OCI-LY1 (cell line): ENCODE data around the gene GRIN2A.

ENCODE experiments used
- H2AFZ ChIP-seq: fragments of 200-600 bp; sonication (generic), shearing (Covaris generic); 2 replicates; pipeline ENCODE4 v1.6.0; 2014; ENCODE audit warnings: antibody characterized with exemption, mild to moderate bottlenecking, low read length
- H3F3A ChIP-seq: fragments of 200-600 bp; sonication (generic), shearing (Covaris generic); 2 replicates; pipeline ENCODE4 v1.6.0; 2014; ENCODE audit warnings: mild to moderate bottlenecking, antibody characterized with exemption, low read length, moderate library complexity; ENCODE audit not compliant: insufficient read depth
- H3K27ac ChIP-seq: fragments of 200-600 bp; sonication (generic); 2 replicates; pipeline ENCODE4 v1.5.1; 2014; ENCODE audit warnings: low read length, mixed run types, mild to moderate bottlenecking, low read depth; ENCODE audit not compliant: poor library complexity, severe bottlenecking
- H3K27me3 ChIP-seq: fragments of 200-600 bp; sonication (generic); 2 replicates; pipeline ENCODE4 v1.6.0; 2014; ENCODE audit warnings: antibody characterized with exemption, mild to moderate bottlenecking, low read length, moderate library complexity; ENCODE audit not compliant: insufficient read depth
- H3K36me3 ChIP-seq: fragments of 200-600 bp; sonication (generic); 2 replicates; pipeline ENCODE4 v1.6.1; 2014; ENCODE audit warnings: mild to moderate bottlenecking, antibody characterized with exemption, low read length, moderate library complexity, mixed read lengths; ENCODE audit not compliant: insufficient read depth
- H3K4me1 ChIP-seq: fragments of 200-600 bp; sonication (generic); 2 replicates; pipeline ENCODE4 v1.5.1; 2014; ENCODE audit warnings: mild to moderate bottlenecking, low read length, moderate library complexity; ENCODE audit not compliant: insufficient read depth, severe bottlenecking
- H3K4me2 ChIP-seq: fragments of 200-600 bp; sonication (generic), shearing (Covaris generic); 2 replicates; pipeline ENCODE4 v1.6.1; 2014; ENCODE audit warnings: low read length
- H3K4me3 ChIP-seq: fragments of 200-600 bp; sonication (generic); 2 replicates; pipeline ENCODE4 v1.5.1; 2014; ENCODE audit warnings: low read length, low read depth, mild to moderate bottlenecking, mixed read lengths; ENCODE audit not compliant: poor library complexity, severe bottlenecking
- H3K79me2 ChIP-seq: fragments of 200-600 bp; shearing (Covaris generic); 2 replicates; pipeline ENCODE4 v1.6.1; 2016; ENCODE audit warnings: mixed run types, low read length, mixed read lengths; ENCODE audit not compliant: insufficient read depth
- H3K9ac ChIP-seq: fragments of 200-600 bp; sonication (generic), shearing (Covaris generic); 2 replicates; pipeline ENCODE4 v1.6.1; 2014; ENCODE audit warnings: mild to moderate bottlenecking, low read length, mixed read lengths
- H3K9me2 ChIP-seq: fragments of 200-600 bp; sonication (generic), shearing (Covaris generic); 2 replicates; pipeline ENCODE4 v1.6.1; 2014; ENCODE audit warnings: low read depth, mild to moderate bottlenecking, low read length, mixed read lengths
- H3K9me3 ChIP-seq: fragments of 200-600 bp; shearing (Covaris generic); 2 replicates; pipeline ENCODE4 v1.6.1; 2014; ENCODE audit warnings: low read length, mixed read lengths
- H4K20me1 ChIP-seq: fragments of 200-600 bp; sonication (generic), shearing (Covaris generic); 2 replicates; pipeline ENCODE4 v1.6.0; 2016; ENCODE audit warnings: mild to moderate bottlenecking, low read length; ENCODE audit not compliant: insufficient read depth
- EZH2 ChIP-seq: fragments of 200-600 bp; sonication (generic), shearing (Covaris generic); IDR thresholded peaks from 2 replicates; pipeline ENCODE4 v1.8.0; 2017; ENCODE audit warnings: borderline replicate concordance, mixed run types, mild to moderate bottlenecking, antibody characterized with exemption, low read length, moderate library complexity, mixed read lengths
- TF ChIP-seq, protein P1 (sequence below): fragments of 200-600 bp; sonication (generic), shearing (Covaris generic); IDR thresholded peaks from 2 replicates; pipeline ENCODE4 v1.5.1; 2017; ENCODE audit warnings: mild to moderate bottlenecking, antibody characterized with exemption, low read length, moderate library complexity, mixed read lengths

The GRIN2A gene

DNA sequence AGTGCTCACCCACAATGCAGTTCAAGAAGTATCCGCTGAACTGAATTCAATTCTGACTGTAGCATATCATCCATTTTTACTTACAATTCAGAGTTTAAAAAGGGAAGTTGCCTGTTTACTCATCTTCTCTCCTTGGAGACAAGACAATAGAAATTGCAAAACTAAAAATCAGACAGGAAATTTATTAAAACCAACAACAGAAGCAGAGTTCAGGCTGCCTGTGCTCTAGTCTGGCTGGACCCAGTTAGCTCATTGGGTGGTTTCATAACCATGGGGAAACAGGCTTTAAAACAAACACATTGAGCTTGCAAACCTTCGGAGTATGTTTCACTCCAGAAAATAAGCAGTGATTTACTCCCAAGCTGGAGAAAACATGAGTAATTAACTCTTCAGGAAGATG is 321.4 kb downstream of the GRIN2A start:
- H4K20me1 ChIP-seq: no peaks in the 10 kb centered on the region
- TF ChIP-seq EZH2: no peak
- TF ChIP-seq, protein P1, sequence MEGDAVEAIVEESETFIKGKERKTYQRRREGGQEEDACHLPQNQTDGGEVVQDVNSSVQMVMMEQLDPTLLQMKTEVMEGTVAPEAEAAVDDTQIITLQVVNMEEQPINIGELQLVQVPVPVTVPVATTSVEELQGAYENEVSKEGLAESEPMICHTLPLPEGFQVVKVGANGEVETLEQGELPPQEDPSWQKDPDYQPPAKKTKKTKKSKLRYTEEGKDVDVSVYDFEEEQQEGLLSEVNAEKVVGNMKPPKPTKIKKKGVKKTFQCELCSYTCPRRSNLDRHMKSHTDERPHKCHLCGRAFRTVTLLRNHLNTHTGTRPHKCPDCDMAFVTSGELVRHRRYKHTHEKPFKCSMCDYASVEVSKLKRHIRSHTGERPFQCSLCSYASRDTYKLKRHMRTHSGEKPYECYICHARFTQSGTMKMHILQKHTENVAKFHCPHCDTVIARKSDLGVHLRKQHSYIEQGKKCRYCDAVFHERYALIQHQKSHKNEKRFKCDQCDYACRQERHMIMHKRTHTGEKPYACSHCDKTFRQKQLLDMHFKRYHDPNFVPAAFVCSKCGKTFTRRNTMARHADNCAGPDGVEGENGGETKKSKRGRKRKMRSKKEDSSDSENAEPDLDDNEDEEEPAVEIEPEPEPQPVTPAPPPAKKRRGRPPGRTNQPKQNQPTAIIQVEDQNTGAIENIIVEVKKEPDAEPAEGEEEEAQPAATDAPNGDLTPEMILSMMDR: no peak
- H3K4me1 ChIP-seq: no peaks in the 10 kb centered on the region
- H3K9me2 ChIP-seq: no peaks in the 10 kb centered on the region
- no peak overlapping the region for H3K4me2 ChIP-seq
- H3K4me3 ChIP-seq: no peak overlapping the region
- no peak overlapping the region for H2AFZ ChIP-seq
- no peaks in the 10 kb centered on the region for H3K9me3 ChIP-seq
- no peaks in the 10 kb centered on the region for H3K27me3 ChIP-seq
- H3F3A ChIP-seq: no peaks in the 10 kb centered on the region
- no peak overlapping the region for H3K9ac ChIP-seq
- no peak overlapping the region for H3K27ac ChIP-seq
- H3K36me3 ChIP-seq: no peaks in the 10 kb centered on the region
- H3K79me2 ChIP-seq: no peaks in the 10 kb centered on the region

DNA sequence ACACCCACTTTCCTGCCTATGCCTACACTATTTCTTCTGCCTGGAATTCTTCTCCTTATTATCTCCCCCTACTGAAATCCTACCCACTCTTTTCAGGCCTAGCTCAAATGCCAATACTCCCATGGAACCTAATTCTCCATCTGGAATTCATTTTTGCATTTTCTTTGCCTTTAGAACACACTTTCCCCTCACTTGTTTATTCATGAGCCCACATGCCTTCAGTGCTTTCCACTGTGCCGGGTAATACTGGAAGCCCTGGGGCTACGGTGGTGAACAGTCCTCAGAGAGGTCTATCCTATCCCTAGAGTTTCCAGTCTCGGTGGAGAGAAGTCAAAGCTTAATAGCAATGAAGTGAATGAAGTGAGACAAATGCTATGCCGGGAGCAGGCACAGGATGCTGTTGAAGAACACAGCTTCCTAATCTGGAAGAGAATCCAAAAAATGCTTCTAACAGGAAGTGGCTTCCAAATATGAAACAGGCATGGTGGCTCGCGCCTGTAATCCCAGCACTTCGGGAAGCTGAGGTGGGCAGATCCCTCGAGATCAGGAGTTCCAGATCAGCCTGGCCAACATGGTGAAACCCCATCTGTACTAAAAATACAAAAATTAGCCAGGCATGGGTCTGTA is 322.4 kb downstream of the GRIN2A start:
- H2AFZ ChIP-seq: no peak overlapping the region
- no peak overlapping the region for H3K4me2 ChIP-seq
- H3K9me2 ChIP-seq: no peaks in the 10 kb centered on the region

DNA sequence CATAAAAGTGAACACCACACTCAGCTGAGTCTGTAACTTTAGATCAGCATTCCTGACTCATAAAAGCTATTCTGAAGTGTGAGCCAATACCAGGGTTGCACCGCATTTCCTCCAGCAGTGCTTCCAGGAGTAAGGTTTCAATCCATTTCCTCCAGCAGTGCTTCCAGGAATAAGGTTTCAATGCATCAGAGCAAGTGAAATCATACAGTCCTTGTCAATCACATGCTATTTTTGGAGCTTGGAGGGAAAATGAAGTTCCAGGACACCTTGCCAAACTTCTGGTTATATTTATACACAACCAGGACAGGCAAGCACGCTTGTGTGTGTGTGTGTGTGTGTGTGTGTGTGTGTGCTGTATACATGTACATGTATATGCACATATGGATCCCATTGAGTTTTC is 327.6 kb downstream of the GRIN2A start:
- no peak overlapping the region for H3K27ac ChIP-seq
- no peak overlapping the region for H2AFZ ChIP-seq
- no peaks in the 10 kb centered on the region for H3K9me2 ChIP-seq
- H3K36me3 ChIP-seq: no peaks in the 10 kb centered on the region
- H3F3A ChIP-seq: no peaks in the 10 kb centered on the region
- H3K27me3 ChIP-seq: no peaks in the 10 kb centered on the region
- H3K4me1 ChIP-seq: no peaks in the 10 kb centered on the region
- H3K4me2 ChIP-seq: no peak overlapping the region
- no peak for TF ChIP-seq EZH2
- TF ChIP-seq, protein P1: no peak
- no peaks in the 10 kb centered on the region for H3K9me3 ChIP-seq
- no peaks in the 10 kb centered on the region for H3K79me2 ChIP-seq
- H3K9ac ChIP-seq: no peak overlapping the region
- H4K20me1 ChIP-seq: no peaks in the 10 kb centered on the region
- H3K4me3 ChIP-seq: no peak overlapping the region

More for the DNA sequence above, 322.4 kb downstream of the GRIN2A start:
- H3K9ac ChIP-seq: no peak overlapping the region
- no peaks in the 10 kb centered on the region for H3K79me2 ChIP-seq
- no peaks in the 10 kb centered on the region for H4K20me1 ChIP-seq
- H3K4me1 ChIP-seq: no peaks in the 10 kb centered on the region
- TF ChIP-seq, protein P1: no peak
- no peak for TF ChIP-seq EZH2
- no peak overlapping the region for H3K4me3 ChIP-seq
- no peaks in the 10 kb centered on the region for H3K36me3 ChIP-seq
- no peaks in the 10 kb centered on the region for H3K9me3 ChIP-seq
- no peaks in the 10 kb centered on the region for H3F3A ChIP-seq
- no peaks in the 10 kb centered on the region for H3K27me3 ChIP-seq
- no peak overlapping the region for H3K27ac ChIP-seq
